Hematopoietic multipotent progenitor cell treated with erythropoietin and hydrocortisone succinate and interleukin-3 and kit ligand, for 17 days (in vitro differentiated cells): ENCODE measurements around the gene CDC20B.
"Not testable (repeated sequence)": the region's sequence is repeated elsewhere in the genome, so short reads cannot be mapped to it uniquely, and the experiment has no call there.

Experiments used
- DNase-seq: peaks from one replicate; pipeline ENCODE4 v3.0.0-alpha.2; 2015; ENCODE audit warnings: low spot score

The CDC20B gene

DNA sequence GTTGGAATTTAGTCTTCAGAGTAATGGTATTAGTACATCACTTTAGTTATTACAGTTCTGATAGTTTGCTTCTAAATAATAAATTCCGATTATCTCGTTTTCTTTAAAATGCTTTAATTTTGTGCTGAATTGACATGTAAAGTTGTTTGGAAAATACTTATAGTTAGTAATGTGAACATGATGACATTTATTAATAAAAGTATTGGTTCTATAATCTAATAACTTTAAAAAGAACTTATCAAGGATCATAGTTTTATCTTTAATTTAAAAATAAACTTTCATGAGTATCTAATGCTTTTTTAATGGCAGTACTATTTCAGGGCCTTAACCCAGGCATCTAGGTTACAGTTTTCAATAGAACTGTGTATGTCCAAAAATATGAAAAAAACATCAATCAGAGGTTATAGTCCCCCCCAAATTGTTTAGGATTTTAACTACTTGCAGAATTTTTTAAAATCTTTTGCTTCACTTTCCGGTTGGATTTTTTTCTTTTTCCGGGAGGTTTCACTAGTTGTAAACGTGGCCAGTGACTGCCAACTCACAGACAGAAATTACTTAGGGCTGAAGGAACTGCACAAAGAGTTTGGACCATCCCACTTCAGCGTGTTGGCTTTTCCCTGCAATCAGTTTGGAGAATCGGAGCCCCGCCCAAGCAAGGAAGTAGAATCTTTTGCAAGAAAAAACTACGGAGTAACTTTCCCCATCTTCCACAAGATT is 12.3 kb downstream of the CDC20B start:
- DNase-seq: no peak

DNA sequence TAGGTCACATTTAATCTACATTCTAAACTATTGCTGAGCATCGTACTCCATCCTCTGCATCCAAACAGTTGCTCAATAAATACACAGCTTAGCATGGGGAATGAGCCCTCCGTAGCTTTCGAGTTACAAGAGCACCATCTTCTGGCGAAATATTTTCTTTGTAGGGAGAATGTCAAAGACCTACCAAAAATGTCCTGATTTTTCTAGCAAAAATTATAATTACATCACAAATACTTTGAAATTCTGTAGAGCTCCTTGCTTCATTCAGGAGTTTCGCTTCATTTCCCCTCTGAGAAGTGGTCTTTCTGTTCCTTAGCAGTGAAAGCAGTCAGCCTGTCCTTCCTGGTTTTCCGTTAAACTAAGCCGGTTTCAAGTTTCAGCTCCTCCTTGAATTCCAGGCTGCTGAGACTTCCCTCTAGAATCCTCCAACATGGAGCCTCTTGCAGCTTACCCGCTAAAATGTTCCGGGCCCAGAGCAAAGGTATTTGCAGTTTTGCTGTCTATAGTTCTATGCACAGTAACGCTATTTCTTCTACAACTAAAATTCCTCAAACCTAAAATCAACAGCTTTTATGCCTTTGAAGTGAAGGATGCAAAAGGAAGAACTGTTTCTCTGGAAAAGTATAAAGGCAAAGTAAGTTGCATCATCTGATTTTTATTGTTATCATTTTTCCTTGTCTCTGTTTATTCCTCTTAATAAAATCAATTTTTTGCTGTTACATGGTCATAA is 13.0 kb downstream of the CDC20B start, which contains the start of gene GPX8:
Gene GPX8 (plus strand): TSS at position 409 of the 730 bp plus-strand sequence. CDS start 22 bp downstream, at position 431.
- no peak for DNase-seq

DNA sequence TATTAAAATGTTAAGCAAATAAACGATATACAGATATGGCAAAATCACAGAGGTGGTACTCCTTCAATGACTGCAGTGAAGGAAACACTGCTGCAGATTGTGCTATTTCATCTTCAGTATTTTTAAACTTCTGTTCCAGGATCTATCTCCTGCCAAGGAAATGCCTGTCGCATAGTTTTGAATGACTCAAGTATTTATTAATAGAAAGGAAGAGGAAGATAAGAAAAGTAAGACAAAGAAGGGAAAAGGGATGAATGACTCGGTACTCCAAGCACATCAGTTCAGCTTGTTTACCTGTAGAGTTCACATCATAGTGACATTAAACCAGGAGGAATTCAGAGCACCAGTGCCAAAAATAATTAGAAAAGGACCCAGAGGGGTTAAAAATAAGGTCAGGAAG is 18.1 kb downstream of the CDC20B start:
- no peak for DNase-seq

DNA sequence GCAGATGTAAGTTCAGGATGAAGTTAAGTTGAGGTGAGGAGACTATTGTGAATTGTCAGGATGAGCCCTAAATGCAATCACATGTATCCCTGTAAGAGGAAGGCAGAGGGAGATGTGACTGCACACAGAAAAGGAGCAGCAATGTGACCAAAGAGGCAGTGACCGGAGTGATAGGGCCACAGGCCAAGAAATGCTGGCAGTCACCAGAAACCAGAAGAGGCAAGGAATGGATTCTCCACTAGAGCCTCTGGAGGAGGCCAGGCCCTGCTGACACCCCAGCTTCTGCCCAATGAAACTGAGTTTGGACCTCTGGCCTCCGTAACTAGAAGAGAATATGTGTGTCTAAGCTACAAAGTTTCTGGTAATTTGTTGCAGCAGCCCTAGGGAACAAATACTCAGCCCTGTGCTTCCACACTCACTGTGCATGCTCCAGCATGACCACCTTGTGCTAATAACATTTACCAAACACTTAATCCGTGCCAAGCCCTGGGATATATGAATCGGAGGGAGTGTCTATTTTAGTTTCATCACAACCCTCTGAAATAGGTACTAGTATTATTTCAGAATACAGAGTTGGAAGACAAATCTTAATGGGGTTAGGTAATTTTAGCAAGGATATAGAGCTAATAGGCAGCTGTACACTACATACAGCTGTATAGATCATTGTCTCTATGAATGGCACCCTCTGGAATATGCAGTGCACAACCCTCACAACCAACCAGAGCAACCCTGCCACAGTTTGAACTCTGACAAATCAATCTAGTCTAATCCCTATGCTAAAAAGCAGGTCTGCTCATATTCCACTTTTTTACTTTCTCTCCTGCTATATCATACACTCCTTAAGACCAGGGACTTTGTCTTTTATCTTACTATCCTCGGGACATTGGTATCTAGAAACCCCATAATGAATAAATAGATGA is 20.8 kb downstream of the CDC20B start:
- no peak for DNase-seq

DNA sequence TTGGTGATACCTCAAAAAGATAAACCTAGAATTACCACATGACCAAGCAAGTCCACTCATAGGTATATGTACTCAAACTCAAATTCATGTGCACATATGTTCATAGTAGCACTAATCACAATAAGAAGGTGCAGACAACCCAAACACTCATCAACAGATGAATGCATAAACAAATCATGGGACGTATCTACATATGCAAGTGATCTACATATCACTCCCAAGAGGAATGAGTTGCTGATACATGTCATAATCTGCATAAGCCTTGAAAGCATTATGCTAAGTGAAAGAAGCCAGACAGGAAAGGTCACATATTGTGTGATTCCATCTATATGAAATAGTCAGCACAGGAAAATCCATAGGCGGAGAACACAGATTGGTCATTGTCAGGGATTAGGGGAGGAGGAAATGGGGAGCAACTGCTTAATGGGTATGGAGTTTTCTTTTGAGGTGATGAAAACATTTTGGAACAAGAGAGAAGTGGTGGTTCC is 23.6 kb downstream of the CDC20B start:
- no peak for DNase-seq

DNA sequence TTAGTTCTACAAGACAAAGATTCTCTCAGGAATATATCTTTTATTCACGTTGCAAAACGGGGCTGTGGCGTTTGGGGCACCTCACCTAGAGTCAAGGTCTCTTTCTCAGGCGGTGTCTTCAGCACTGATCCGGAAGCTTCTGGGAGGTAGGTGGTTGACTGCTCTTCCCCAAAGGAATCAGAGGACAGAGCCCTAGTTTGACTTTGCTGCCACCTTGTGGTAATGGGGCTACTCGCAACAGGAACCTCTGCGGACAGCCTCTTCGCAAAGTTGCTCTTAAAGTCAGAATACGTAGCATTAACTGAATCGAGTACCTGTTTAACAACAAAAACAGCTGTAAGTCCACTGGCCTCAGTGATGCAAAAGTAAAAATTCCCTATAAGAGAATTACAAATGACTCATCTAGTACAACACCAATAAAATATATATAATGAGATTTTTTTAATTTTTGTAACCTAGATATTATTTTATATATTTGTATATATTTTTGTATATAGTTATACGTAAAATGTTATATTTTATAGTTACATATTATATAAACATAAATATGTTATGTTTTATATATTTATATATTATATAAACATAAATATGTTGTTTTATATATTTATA is 26.3 kb downstream of the CDC20B start:
- DNase-seq: peak; percentile 62

DNA sequence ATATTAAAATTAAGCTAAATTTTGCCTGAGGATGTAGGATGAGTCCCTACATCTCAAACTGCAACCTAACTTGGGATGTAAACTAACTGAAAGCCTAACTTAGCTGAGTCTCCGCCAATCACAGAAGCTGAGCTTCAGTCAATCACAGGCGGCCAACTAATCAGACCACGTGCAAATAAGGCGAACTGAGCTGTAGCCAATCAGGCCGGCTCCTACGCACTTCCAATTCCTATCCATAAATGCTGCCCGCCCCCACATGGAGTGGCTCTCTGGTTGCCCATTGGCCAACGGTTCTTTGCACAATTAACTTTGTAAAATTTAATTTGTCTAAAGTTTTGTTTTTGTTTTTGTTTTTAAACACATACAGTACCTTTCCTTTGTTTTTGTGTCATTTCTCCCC is 26.9 kb downstream of the CDC20B start:
- DNase-seq: no peak

DNA sequence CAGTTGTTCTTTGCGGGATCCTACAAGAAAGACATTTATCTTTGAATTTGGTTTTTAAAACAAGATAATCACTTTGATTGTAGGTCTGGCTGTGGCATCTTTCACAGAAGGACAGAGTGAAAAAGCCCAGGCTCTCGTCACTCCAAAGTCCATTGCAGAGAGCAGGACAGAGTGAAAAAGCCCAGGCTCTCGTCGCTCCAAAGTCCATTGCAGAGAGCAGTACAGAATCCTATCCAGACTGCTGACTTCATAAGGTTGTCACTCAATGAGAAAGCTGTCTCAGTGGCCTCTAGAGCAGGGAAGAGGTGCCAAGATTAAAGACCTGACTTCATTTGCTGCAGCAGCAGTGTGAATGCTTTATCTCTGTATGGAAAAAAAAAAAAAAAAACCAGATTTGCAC is 29.4 kb downstream of the CDC20B start:
- DNase-seq: no peak

DNA sequence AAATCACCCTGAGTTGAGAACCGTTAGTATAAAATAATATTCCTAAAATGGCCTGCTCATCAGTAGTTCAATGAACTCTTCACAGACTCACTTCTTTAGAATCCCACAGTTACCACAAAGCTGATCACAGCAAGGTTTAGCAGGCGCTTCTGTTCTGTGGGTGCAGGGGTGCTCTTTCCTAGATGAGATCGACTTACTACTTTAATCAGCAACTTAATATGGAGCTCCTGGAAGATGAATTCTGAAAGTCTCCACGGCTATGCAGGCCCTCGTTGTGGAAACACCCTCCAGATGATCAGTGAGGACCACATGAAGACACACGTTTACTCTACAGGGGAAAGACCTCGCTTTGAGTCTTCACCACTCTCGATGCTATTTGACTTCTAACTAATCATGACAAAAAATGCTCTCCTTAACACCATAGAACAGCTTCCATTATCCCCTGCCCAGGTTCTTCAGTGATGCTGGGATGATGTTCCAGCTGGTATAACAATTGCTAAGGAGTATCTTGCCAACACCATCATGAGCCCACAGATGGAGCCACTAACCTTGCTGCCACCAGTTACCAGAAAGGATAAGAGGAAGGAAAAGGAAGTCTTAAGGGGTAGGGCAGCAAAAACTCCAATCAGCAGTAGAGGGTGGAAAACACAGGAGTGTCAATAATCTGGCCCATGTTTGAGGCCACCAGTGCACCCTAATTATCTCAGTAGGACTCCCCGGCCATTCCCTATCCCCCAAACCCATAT is 30.9 kb downstream of the CDC20B start:
- no peak for DNase-seq

DNA sequence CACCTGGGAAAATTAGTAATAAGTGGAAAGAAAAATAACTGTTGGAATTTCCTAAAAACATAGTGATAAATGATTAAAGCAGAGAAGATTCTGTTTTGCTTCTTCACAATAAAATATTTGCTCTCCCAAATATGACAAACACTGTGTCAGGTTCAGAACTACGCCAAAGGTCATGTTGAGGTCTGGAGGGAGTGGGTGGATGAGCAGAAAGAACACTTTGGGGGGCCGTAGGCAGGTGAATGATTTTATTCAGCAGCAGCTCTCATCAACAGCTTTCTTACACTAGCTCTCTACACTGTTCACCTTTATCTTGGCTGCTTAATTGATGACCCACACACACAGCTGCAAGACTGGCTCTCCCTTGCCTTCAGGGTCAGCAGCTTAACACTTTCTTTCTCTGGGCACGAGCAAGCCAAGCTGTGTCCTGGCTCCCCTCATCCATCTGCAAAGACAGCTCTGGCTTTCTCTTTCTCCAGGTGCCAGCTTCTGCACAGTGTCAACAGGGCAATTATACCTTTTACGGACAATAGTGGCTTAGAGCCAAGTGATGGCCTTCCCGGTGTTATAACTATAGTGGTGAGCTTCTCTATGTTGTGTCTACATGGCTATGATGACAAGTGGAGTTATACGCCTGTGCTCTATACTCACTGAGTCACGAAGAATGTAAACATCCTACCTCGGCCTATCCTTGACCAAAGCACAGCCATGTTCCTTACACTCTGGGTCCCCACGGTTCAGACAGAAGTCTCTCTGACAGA is 31.9 kb downstream of the CDC20B start:
- DNase-seq: no peak

DNA sequence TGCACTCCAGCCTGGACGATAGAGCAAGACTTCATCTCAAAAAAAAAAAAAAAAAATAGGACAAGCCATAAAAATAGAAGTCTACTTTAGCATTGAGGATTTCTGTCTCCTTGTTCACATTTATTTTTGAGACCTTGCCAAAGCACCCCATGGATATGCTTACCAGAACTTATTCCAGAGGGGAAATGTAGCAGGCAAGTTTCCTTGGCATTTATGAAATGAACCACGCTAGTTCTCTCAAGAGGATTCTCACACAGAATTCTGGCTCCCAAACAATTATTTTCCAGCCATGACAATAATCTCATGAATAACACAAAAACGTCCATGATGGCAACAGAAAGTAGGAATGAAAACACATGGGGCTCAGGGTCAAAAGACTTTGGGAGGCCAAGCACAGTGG is 36.5 kb downstream of the CDC20B start:
- DNase-seq: no peak

DNA sequence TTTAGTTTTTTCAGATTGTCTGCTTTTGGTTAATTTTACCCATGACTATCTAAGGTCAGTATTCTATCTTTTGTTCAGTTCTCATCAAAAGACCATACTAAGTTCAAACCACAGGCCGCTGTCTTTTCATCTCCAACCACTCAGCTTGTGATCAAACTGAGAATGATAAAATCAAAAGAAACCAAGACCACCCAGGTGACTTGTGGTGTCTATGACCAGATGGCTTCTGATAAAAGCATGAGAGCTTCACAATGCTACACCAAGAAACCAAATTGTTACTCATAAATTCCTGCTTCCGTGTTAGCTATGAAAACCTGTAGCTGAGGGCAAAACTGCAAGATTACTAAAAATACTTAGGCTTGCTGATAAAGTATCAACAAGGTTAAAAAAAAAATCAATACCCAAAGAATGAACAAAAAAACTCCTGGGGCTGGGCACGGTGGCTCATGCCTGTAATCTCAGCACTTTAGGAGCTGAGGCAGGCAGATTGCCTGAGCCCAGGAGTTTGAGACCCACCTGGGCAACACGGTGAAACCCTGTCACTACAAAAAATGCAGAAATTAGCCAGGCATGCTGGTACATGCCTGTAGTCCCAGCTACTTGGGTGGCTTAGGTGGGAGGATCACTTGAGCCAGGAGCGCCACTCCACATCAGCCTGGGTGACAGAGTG is 38.8 kb downstream of the CDC20B start:
- no peak for DNase-seq

DNA sequence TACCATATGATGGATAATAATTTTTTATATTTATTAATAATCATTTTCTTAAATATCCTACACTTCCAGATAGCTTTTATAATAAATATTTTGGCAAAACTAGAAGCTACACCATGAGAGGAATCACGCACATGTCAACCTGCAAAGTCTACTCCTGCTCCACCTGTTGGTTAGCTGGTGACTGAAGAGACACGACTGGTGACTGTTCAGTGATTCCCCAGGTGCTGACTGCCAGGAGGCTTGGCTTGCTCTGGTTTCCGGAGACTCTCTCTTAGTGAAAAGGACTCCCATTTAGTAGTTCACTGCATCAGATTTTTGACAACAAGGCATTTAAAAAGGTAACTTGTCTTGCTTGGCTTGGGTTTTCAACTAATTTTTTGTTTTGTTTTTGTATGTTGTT is 49.6 kb downstream of the CDC20B start:
- DNase-seq: no peak

DNA sequence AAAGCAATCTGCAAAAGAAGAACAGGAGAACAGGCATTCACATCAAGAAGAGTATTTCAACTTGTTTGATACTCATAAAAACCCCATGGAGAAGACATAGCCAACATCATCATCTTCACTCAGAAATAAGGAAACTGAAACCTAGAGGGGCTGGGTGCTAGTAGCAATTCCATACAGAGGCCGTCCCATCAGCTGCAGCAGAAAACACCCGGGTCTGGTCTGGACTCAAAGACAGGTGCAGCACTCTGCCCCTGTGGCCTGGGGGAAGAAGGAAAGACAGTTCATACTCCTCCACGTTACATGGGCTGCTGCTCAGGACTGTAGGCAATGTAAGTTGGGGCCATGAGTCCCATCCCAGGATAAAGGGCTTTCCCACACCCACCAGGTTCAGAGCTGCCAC is 58.9 kb downstream of the CDC20B start:
- no peak for DNase-seq

DNA sequence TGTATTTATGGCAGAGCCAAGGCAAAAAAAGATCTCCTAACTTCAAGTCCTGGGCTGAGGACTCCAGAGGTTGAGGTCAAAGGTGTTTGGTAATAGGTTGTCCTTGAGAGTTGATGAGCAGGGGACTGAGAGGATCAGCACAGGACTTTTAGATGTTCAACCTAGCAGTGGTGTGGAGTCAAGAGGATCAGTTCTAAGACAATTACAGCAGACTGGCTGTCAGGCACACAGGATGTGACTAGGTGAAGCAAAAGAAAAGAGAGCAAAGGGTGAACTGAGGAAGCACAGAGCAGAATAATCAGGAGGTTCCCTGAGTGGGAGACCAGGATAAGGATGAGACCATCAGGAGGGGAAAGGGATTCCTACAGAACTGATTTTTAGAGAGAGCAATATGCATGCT is 59.6 kb downstream of the CDC20B start:
- no peak for DNase-seq

DNA sequence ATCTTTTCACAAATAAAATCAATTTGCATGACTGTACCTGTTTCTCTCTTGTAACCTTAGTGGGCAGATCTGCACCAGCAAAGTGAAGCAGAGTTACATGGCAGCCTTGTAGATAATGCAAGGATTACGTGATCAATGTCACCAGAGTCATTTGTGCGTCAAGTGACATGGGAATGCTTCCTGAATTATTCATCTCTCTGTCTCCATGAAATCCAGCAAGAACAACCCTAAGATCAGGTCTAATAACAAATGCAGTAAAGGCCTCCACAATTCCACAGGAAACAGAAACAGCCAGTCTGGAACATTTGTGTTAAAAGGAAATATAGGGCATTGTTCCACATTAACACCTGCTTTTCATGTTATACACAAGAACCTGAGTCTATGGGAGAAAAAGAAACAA is 62.8 kb downstream of the CDC20B start:
- DNase-seq: no peak

DNA sequence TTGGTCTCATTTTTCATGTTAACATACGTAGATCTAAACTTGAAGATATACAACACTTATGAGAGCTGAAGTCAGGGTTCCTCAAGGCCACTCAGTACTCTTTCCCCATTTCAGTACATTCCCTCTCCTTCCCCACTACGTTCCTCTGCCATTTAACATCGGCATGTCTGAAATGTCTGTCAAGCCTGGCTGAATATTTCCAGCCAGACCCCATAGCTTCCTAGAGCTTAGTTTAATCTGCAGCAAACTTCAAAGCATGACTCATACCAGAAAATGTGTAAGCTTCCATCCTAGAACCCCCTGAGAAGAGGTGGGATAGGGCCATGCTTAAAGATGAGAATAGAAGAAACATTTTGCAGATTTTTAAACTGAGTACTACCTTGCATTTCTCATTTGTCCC is 64.3 kb downstream of the CDC20B start:
- no peak for DNase-seq

DNA sequence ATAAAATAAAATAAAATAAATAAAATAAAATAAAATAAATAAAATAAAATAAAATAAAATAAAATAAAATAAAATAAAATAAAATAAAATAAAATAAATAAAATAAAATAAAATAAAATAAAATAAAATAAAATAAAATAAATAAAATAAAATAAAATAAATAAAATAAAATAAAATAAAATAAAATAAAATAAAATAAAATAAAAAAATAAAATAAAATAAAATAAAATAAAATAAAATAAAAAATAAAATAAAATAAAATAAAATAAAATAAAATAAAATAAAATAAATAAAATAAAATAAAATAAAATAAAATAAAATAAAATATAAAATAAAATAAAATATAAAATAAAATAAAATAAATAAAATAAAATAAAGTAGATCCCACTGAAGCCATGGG is 67.0 kb downstream of the CDC20B start:
- not testable (repeated sequence) for DNase-seq

DNA sequence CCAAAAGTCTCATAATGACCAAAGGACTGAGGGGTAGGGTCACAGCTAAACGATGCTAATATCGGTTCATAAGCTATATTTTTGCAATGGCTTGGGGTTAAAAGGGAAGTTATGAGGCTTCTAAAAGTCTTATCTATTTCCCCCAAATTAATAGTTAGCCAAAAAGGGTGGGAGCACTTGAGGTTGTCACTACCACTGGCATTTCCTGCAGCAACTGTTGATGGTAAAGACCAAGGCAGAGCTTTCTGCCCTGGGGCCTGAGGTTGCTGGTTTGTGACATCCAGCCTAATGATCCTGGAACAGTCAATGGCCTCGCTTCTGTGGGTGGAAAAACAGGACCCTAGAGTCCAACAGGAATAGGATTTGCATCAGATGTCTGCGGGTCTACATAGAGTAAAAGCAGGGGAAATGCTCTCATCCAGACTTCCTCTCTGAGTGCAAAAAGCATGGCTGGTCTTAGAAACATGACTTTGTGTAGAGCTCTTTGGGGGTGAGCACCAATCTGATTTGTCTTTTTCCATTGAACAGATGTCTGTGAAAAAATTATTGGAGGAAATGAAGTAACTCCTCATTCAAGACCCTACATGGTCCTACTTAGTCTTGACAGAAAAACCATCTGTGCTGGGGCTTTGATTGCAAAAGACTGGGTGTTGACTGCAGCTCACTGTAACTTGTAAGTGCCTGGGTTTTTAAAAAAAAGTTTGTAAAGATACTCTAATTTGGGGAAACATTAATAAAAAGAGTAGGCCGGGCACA is 67.9 kb downstream of the CDC20B start:
- DNase-seq: no peak
